Retinal pigment epithelial cell (primary cell): Measurements from ENCODE around the gene CCL17.

ENCODE experiments used
- DNase-seq: peaks from one replicate; pipeline ENCODE4 v3.0.0-alpha.2; 2010; ENCODE audit warnings: low read depth
- H3K4me3 ChIP-seq: 2 replicates; pipeline ENCODE4 v1.5.1; 2011; ENCODE audit warnings: mild to moderate bottlenecking, low read length, control low read depth, moderate library complexity
- CTCF ChIP-seq: conservative IDR thresholded peaks from 2 replicates; pipeline ENCODE4 v1.5.1; 2011; ENCODE audit warnings: low read depth, low read length, control low read depth, inconsistent platforms

CCL17 gene

GRCh38 chr16:57401943-57402640 is 2.5 kb upstream of the CCL17 start:
- TF ChIP-seq CTCF, result no peak
- no peak for DNase-seq
- H3K4me3 ChIP-seq, result no peak overlapping the region

GRCh38 chr16:57405097-57405496 is 530 bp downstream of the CCL17 start:
- DNase-seq, result no peak
- H3K4me3 ChIP-seq, result no peak overlapping the region
- TF ChIP-seq CTCF, result no peak

- no peak for DNase-seq
- H3K4me3 ChIP-seq, result no peak overlapping the region
- no peak for TF ChIP-seq CTCF
Measured at GRCh38 chr16:57406881-57407280, 2.3 kb downstream of the CCL17 start.

- DNase-seq, result no peak
- no peak for TF ChIP-seq CTCF
- H3K4me3 ChIP-seq, result no peak overlapping the region
Measured at GRCh38 chr16:57407521-57408353, 3.2 kb downstream of the CCL17 start.

GRCh38 chr16:57409065-57409464 is 4.5 kb downstream of the CCL17 start:
- no peak for TF ChIP-seq CTCF
- no peak for DNase-seq

GRCh38 chr16:57409870-57410587 is 5.5 kb downstream of the CCL17 start:
- TF ChIP-seq CTCF, result no peak
- DNase-seq, result no peak
- no peak overlapping the region for H3K4me3 ChIP-seq

More at GRCh38 chr16:57409065-57409464, 4.5 kb downstream of the CCL17 start:
- no peak overlapping the region for H3K4me3 ChIP-seq
